B cell (primary cell): ENCODE results near the gene ARMC9. TPM values are rescaled to one million over a fixed set of nuclear protein-coding genes. Genes with fewer than 3 reads are reported as not detected.

Experiments
- ATAC-seq: fragments of 200-7000 bp; cut with Tn5 transposase; one replicate; pipeline ENCODE4 v1.10.0; 2021; ENCODE audit warnings: low read depth, mild to moderate bottlenecking, moderate number of reproducible peaks, moderate library complexity
- CTCF ChIA-PET: fragments of 350-600 bp; sonication (Branson Sonifier 250); formaldehyde crosslinking; loops from one replicate; lab custom pipeline; 2021; ENCODE audit warnings: antibody characterized with exemption, inconsistent platforms; lab: Charles Lee
- POLR2A ChIA-PET: fragments of 350-600 bp; sonication (Branson Sonifier 250); formaldehyde crosslinking; loops from one replicate; lab custom pipeline; 2021; ENCODE audit warnings: antibody characterized with exemption; lab: Charles Lee
- DNase-seq: peaks from one replicate; pipeline ENCODE4 v3.0.0; 2013
- H2AFZ ChIP-seq: 2 replicates; pipeline ENCODE4 v1.6.1; 2012; ENCODE audit warnings: mild to moderate bottlenecking, low read depth, low read length; ENCODE audit not compliant: insufficient read depth, poor library complexity, severe bottlenecking
- H3K27ac ChIP-seq, 2 donors: 1 replicate in 1 of 2; 2 replicates in 1 of 2; pipeline ENCODE4 v1.5.1; 2012 to 2013; ENCODE audit warnings: low read length in 2 of 2, mild to moderate bottlenecking in 2 of 2, moderate library complexity in 1 of 2
- H3K27me3 ChIP-seq, 4 experiments: fragments of 200-600 bp in 1 of 4; sonication (generic) in 1 of 4; replicated peaks in 1 of 4; 1 replicate in 2 of 4; 2 replicates in 2 of 4; pipeline versions ENCODE4 v1.6.1 to v1.7.0; 2013 to 2016; ENCODE audit warnings: low read length in 3 of 4, mild to moderate bottlenecking in 2 of 4, mixed read lengths in 1 of 4, moderate library complexity in 1 of 4; ENCODE audit not compliant: insufficient read depth in 4 of 4, control insufficient read depth in 3 of 4; ENCODE audit errors: control extremely low read depth in 1 of 4
- H3K36me3 ChIP-seq, 2 experiments: replicated peaks in 1 of 2; 1 replicate in 1 of 2; 2 replicates in 1 of 2; pipeline versions ENCODE4 v1.6.1 to v1.7.1; 2013; ENCODE audit warnings: low read length in 1 of 2; ENCODE audit not compliant: insufficient read depth in 2 of 2, control insufficient read depth in 1 of 2; ENCODE audit errors: control extremely low read depth in 1 of 2, extremely low read depth in 1 of 2
- H3K4me1 ChIP-seq, 2 donors: fragments of 200-600 bp in 1 of 2; sonication (generic) in 1 of 2; 1 replicate in 1 of 2; 2 replicates in 1 of 2; pipeline versions ENCODE4 v1.5.1 to v1.6.1; 2013 to 2017; ENCODE audit warnings: low read length in 2 of 2; ENCODE audit not compliant: control insufficient read depth in 2 of 2, insufficient read depth in 2 of 2
- H3K4me2 ChIP-seq: replicated peaks from 2 replicates; pipeline ENCODE3; 2012; ENCODE audit warnings: mild to moderate bottlenecking, low read depth, low read length; ENCODE audit not compliant: poor library complexity, severe bottlenecking
- H3K4me3 ChIP-seq, 5 experiments: fragments of 200-600 bp in 1 of 5; sonication (generic) in 1 of 5; 1 replicate in 3 of 5; 2 replicates in 2 of 5; pipeline versions ENCODE4 v1.5.1 to v1.7.0; 2011 to 2016; ENCODE audit warnings: low read length in 4 of 5, mild to moderate bottlenecking in 4 of 5, low read depth in 2 of 5, control low read depth in 1 of 5, moderate library complexity in 1 of 5; ENCODE audit not compliant: insufficient read depth in 1 of 5; ENCODE audit errors: control extremely low read depth in 1 of 5, extremely low read depth in 1 of 5
- H3K79me2 ChIP-seq: fragments of 200-600 bp; sonication (generic); one replicate; pipeline ENCODE4 v1.6.0; 2016; ENCODE audit warnings: low read length; ENCODE audit not compliant: control insufficient read depth, insufficient read depth
- H3K9ac ChIP-seq: fragments of 200-600 bp; sonication (generic); 2 replicates; pipeline ENCODE4 v1.6.1; 2017; ENCODE audit warnings: mild to moderate bottlenecking, low read length, moderate library complexity
- H3K9me3 ChIP-seq, 3 donors: one replicate each; pipeline versions ENCODE4 v1.6.1 to v1.7.1; 2013; ENCODE audit warnings: low read length in 2 of 3; ENCODE audit not compliant: control insufficient read depth in 2 of 3, insufficient read depth in 1 of 3; ENCODE audit errors: control extremely low read depth in 1 of 3
- H4K20me1 ChIP-seq: 2 replicates; pipeline ENCODE4 v1.6.0; 2012; ENCODE audit warnings: mild to moderate bottlenecking, low read length; ENCODE audit not compliant: insufficient read depth, control insufficient read depth, poor library complexity, severe bottlenecking
- H3K27ac Mint-ChIP-seq: one replicate; pipeline ENCODE4 v1.8.0; 2021; ENCODE audit warnings: mixed read lengths
- H3K27me3 Mint-ChIP-seq: one replicate; pipeline ENCODE4 v1.8.0; 2021; ENCODE audit warnings: mixed read lengths
- H3K4me1 Mint-ChIP-seq: one replicate; pipeline ENCODE4 v1.8.0; 2021; ENCODE audit warnings: mixed read lengths
- H3K4me3 Mint-ChIP-seq: one replicate; pipeline ENCODE4 v1.8.0; 2021; ENCODE audit warnings: mixed read lengths
- H3K9me3 Mint-ChIP-seq: one replicate; pipeline ENCODE4 v1.8.0; 2022; ENCODE audit warnings: mixed read lengths; ENCODE audit not compliant: insufficient read depth
- EZH2 ChIP-seq: IDR thresholded peaks from 2 replicates; pipeline ENCODE4 v1.6.1; 2012; ENCODE audit warnings: borderline replicate concordance, low read depth, mild to moderate bottlenecking, moderate library complexity, low read length; ENCODE audit not compliant: insufficient read depth, poor library complexity, severe bottlenecking
- WGBS: methylation state at CpG from one replicate; pipeline ENCODE4 v1.1.5; 2013; ENCODE audit warnings: missing lambda C conversion rate; ENCODE audit not compliant: insufficient coverage; 5-methylcytosine and 5-hydroxymethylcytosine counted together
- intact Hi-C: fragments of 100-400 bp; cut with micrococcal nuclease; formaldehyde crosslinking; loops from one replicate; pipeline ENCODE4 v1.10.0; 2022
- polyA plus RNA-seq: library from polyadenylated mRNA; depleted of rRNA; stranded (reverse); fragments of >200 nt; gene quantifications from 2 replicates; pipeline ENCODE4 v1.2.3, GENCODE V29; 2012
- total RNA-seq, 2 donors: library from RNA; stranded (reverse); fragments of 120-200 nt in 1 of 2; gene quantifications; 1 replicate in 1 of 2; 2 replicates in 1 of 2; pipeline versions ENCODE4 v1.2.3 to v1.2.4, GENCODE V29; 2013 to 2022
- TF ChIP-seq, protein P1 (sequence below): fragments of 200-600 bp; IDR thresholded peaks from one replicate; pipeline ENCODE4 v1.8.0; 2022; ENCODE audit warnings: antibody characterized with exemption, mild to moderate bottlenecking

The ARMC9 gene
- total and polyA plus RNA-seq, 2 donors (not counting 1 experiment from before 2014, with no cell fraction given) = 0.40 to 5.4 TPM

DNA sequence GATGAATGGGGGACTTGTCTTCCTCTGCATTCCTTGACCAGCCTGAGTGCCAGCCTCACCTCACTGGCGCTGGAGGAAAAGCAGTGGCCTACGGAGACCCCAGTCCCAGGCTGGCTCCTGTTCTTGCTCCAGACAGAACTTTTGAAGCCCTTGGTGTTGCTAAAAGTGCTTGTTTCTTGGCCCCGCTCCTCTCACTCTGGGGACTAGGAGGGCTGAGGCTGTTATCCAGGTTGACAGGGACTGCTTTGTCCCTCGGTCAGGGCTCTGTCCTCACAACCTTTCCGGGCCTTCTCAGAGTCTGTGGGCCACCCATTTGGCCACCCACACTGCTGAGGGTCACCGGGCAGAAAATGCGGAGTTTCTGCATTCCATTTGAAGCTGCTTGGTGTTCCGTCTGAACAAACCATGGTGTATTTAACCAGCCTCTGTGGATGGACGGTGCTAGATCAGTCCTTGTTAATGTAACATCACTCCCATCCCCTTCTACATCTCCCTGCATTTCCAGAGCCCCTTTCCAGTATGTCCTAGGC lies 222.7 kb downstream of the ARMC9 start:
- 93% methylated on average over 9 of the region's 9 CpGs for WGBS
- intact Hi-C loops = no loop called here
- no peaks in the 10 kb centered on the region for H3K4me1 ChIP-seq
- Mint-ChIP-seq H3K4me1 (no peaks in the 10 kb centered on the region), H3K27me3 (peaks cover 3% of the 10 kb centered on the region), H3K9me3 (no peaks in the 10 kb centered on the region), H3K4me3 (no peak overlapping the region), H3K27ac (no peak overlapping the region)
- no peak overlapping the region for H3K4me3 ChIP-seq
- ATAC-seq (no peak), DNase-seq (no peak)
- H3K27ac ChIP-seq = no peak overlapping the region
- H3K27me3 ChIP-seq = peaks cover 0 to 2% (median 0%) of the 10 kb centered on the region in 4 experiments
- no peak for TF ChIP-seq EZH2
- TF ChIP-seq, protein P1, sequence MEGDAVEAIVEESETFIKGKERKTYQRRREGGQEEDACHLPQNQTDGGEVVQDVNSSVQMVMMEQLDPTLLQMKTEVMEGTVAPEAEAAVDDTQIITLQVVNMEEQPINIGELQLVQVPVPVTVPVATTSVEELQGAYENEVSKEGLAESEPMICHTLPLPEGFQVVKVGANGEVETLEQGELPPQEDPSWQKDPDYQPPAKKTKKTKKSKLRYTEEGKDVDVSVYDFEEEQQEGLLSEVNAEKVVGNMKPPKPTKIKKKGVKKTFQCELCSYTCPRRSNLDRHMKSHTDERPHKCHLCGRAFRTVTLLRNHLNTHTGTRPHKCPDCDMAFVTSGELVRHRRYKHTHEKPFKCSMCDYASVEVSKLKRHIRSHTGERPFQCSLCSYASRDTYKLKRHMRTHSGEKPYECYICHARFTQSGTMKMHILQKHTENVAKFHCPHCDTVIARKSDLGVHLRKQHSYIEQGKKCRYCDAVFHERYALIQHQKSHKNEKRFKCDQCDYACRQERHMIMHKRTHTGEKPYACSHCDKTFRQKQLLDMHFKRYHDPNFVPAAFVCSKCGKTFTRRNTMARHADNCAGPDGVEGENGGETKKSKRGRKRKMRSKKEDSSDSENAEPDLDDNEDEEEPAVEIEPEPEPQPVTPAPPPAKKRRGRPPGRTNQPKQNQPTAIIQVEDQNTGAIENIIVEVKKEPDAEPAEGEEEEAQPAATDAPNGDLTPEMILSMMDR = no peak
- no peaks in the 10 kb centered on the region for H4K20me1 ChIP-seq
- no peak overlapping the region for H3K9ac ChIP-seq
- no peaks in the 10 kb centered on the region for H3K79me2 ChIP-seq
- no peaks in the 10 kb centered on the region for H3K9me3 ChIP-seq
- no peaks in the 10 kb centered on the region for H3K36me3 ChIP-seq
- H2AFZ ChIP-seq = no peak overlapping the region
- H3K4me2 ChIP-seq = no peak overlapping the region
- ChIA-PET CTCF (interaction anchor here (0.6 to 1.6 kb wide), 3 partner anchors 9 to 238 kb away, joined by 3 to 6 read pairs (median 3); no protein-coding TSS in a partner anchor), POLR2A (no interaction called here)

DNA sequence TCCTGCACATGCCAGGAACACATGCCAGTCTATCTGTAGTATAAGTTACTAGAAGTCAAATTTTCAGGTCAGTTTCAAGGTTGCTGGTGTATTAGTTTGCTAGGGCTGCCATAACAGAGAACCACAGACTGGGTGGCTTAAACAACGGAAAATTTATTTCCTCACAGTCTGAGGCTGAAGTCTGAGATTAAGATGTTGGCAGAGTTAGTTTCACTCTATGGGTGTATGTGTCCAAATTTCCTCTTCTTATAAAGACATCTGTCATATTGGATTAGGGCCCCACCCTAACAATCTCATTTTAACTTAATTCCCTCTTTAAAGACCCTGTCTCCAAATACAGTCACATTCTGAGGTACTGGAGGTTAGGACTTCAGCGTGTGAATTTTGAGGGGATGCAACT lies 223.6 kb downstream of the ARMC9 start:
- peaks cover 0 to 2% (median 0%) of the 10 kb centered on the region in 4 experiments for H3K27me3 ChIP-seq
- no peaks in the 10 kb centered on the region for H3K9me3 Mint-ChIP-seq
- H3K4me3 ChIP-seq = no peak overlapping the region
- H3K4me2 ChIP-seq = no peak overlapping the region
- ChIA-PET CTCF (no interaction called here), POLR2A (no interaction called here)
- H3K4me3 Mint-ChIP-seq = no peak overlapping the region
- no peaks in the 10 kb centered on the region for H3K9me3 ChIP-seq
- H4K20me1 ChIP-seq = no peaks in the 10 kb centered on the region
- H2AFZ ChIP-seq = no peak overlapping the region
- H3K27ac Mint-ChIP-seq = no peak overlapping the region
- intact Hi-C loops = no loop called here
- H3K79me2 ChIP-seq = no peaks in the 10 kb centered on the region
- no peaks in the 10 kb centered on the region for H3K4me1 ChIP-seq
- H3K27me3 Mint-ChIP-seq = peaks cover 3% of the 10 kb centered on the region
- TF ChIP-seq, protein P1 = no peak
- no peak for TF ChIP-seq EZH2
- ATAC-seq (no peak), DNase-seq (no peak)
- WGBS = no CpG with 5 or more reads among the region's 2 CpGs
- no peaks in the 10 kb centered on the region for H3K36me3 ChIP-seq
- no peak overlapping the region for H3K9ac ChIP-seq
- H3K27ac ChIP-seq = no peak overlapping the region
- H3K4me1 Mint-ChIP-seq = no peaks in the 10 kb centered on the region
